HepG2 (cell line): ENCODE results near the gene RBM44. TPM values are rescaled to one million over a fixed set of nuclear protein-coding genes. Genes with fewer than 3 reads are reported as not detected.

Experiments
- ATAC-seq: fragments of 200-7000 bp; cut with Tn5 transposase; 3 replicates; pipeline ENCODE4 v1.9.1; 2020; ENCODE audit warnings: mild to moderate bottlenecking, moderate library complexity
- BruUV-seq: library from RNA; stranded (reverse); fragments of 400-500 nt; replicated peaks from 2 replicates; lab custom pipeline; 2021; lab: Mats Ljungman, UMichigan
- CTCF ChIA-PET: fragments of 300-600 bp; formaldehyde crosslinking; extraction: SDS; loops from one replicate; lab custom pipeline; 2021; ENCODE audit warnings: low total read pairs, inconsistent platforms, low intra/inter-chr PET ratio; lab: Yijun Ruan, JAX
- POLR2A ChIA-PET: fragments of 350-600 bp; sonication (Branson Sonifier 250); formaldehyde crosslinking; loops from one replicate; lab custom pipeline; 2020; ENCODE audit warnings: antibody characterized with exemption, inconsistent platforms; lab: Yijun Ruan, JAX
- DNase-seq: peaks from one replicate; pipeline ENCODE4 v3.0.0-alpha.2; 2015; ENCODE audit warnings: low spot score
- FAIRE-seq: peaks from 3 replicates; lab custom pipeline; 2011; peaks lifted over from hg19 to GRCh38; lab: Jason Lieb, UNC
- H2AFZ ChIP-seq: one replicate; pipeline ENCODE4 v1.6.1; 2011; ENCODE audit warnings: low read length, inconsistent platforms
- H3K27ac ChIP-seq: fragments of 300-600 bp; 3 replicates; pipeline ENCODE4 v1.8.0; 2011; ENCODE audit warnings: mixed run types, mild to moderate bottlenecking, mixed read lengths, low read length, inconsistent platforms; ENCODE audit not compliant: insufficient read depth; ENCODE audit errors: extremely low read length
- H3K27me3 ChIP-seq, 2 experiments: fragments of 200-600 bp in 1 of 2; 2 replicates in 1 of 2; 3 replicates in 1 of 2; pipeline versions ENCODE4 v1.6.0 to v1.8.0; 2011; ENCODE audit warnings: low read length in 2 of 2, mild to moderate bottlenecking in 2 of 2, moderate library complexity in 2 of 2, inconsistent platforms in 1 of 2; ENCODE audit not compliant: insufficient read depth in 2 of 2, control insufficient read depth in 1 of 2
- H3K36me3 ChIP-seq, 2 experiments: fragments of 200-600 bp in 1 of 2; replicated peaks in 1 of 2; 2 replicates in 1 of 2; 3 replicates in 1 of 2; pipeline versions ENCODE4 v1.5.1 to v1.8.0; 2011; ENCODE audit warnings: low read length in 2 of 2, inconsistent platforms in 1 of 2; ENCODE audit not compliant: insufficient read depth in 2 of 2, control insufficient read depth in 1 of 2
- H3K4me1 ChIP-seq: 2 replicates; pipeline ENCODE4 v1.5.1; 2012; ENCODE audit warnings: low read length, inconsistent platforms; ENCODE audit not compliant: insufficient read depth
- H3K4me2 ChIP-seq: 2 replicates; pipeline ENCODE4 v1.6.0; 2011; ENCODE audit warnings: low read depth, low read length, inconsistent platforms
- H3K4me3 ChIP-seq, 3 experiments: fragments of 200-600 bp in 1 of 3; sonication (generic), shearing (Covaris generic) in 1 of 3; replicated peaks in 1 of 3; 2 replicates each; pipeline ENCODE4 v1.5.1; 2011 to 2016; ENCODE audit warnings: low read length in 3 of 3, inconsistent platforms in 2 of 3, low read depth in 2 of 3, mild to moderate bottlenecking in 2 of 3, control low read depth in 1 of 3, mixed read lengths in 1 of 3; ENCODE audit not compliant: insufficient read depth in 1 of 3
- H3K79me2 ChIP-seq: one replicate; pipeline ENCODE4 v1.6.1; 2011; ENCODE audit warnings: low read length, inconsistent platforms; ENCODE audit not compliant: insufficient read depth
- H3K9ac ChIP-seq: 2 replicates; pipeline ENCODE4 v1.6.0; 2011; ENCODE audit warnings: mild to moderate bottlenecking, low read depth, low read length, inconsistent platforms; ENCODE audit not compliant: insufficient read depth
- H3K9me3 ChIP-seq: 2 replicates; pipeline ENCODE4 v1.5.1; 2012; ENCODE audit warnings: mild to moderate bottlenecking, low read length
- H4K20me1 ChIP-seq: 2 replicates; pipeline ENCODE4 v1.6.0; 2011; ENCODE audit warnings: inconsistent platforms, mild to moderate bottlenecking, low read length, moderate library complexity; ENCODE audit not compliant: insufficient read depth
- AHDC1 ChIP-seq: sonication (generic); formaldehyde crosslinking; IDR thresholded peaks from 2 replicates; pipeline ENCODE4 v1.5.1; 2020; ENCODE audit warnings: mild to moderate bottlenecking, missing genetic modification reagents, borderline replicate concordance
- CREM ChIP-seq, 2 experiments: sonication (generic) in 1 of 2; formaldehyde crosslinking in 1 of 2; IDR thresholded peaks; 2 replicates each; pipeline versions ENCODE4 v1.4.0 to v1.6.1; 2016 to 2020; ENCODE audit warnings: antibody characterized with exemption in 1 of 2, mild to moderate bottlenecking in 1 of 2, missing genetic modification reagents in 1 of 2
- FOXP1 ChIP-seq, 2 experiments: fragments of 450-650 bp in 1 of 2; IDR thresholded peaks; 2 replicates each; pipeline ENCODE4 v1.6.1; 2017 to 2018; ENCODE audit warnings: antibody characterized with exemption in 1 of 2
- NFE2 ChIP-seq: sonication (generic); formaldehyde crosslinking; IDR thresholded peaks from 2 replicates; pipeline ENCODE4 v1.4.0; 2020; ENCODE audit warnings: missing genetic modification reagents
- NR2F2 ChIP-seq: IDR thresholded peaks from 2 replicates; pipeline ENCODE4 v1.6.1; 2012; ENCODE audit warnings: low read depth, inconsistent platforms, borderline replicate concordance
- NR2F6 ChIP-seq, 2 experiments: IDR thresholded peaks; 2 replicates each; pipeline ENCODE4 v1.6.1; 2016; ENCODE audit warnings: antibody characterized with exemption in 1 of 2, mild to moderate bottlenecking in 1 of 2
- PTBP1 ChIP-seq: fragments of 200-400 bp; formaldehyde crosslinking; IDR thresholded peaks from 2 replicates; pipeline ENCODE4 v1.6.1; 2018; ENCODE audit warnings: low read length, low read depth; ENCODE audit not compliant: poor library complexity, severe bottlenecking
- RARA ChIP-seq: IDR thresholded peaks from 2 replicates; pipeline ENCODE4 v1.6.1; 2016; ENCODE audit warnings: missing genetic modification reagents, missing compliant biosample characterization
- RXRB ChIP-seq: IDR thresholded peaks from 2 replicates; pipeline ENCODE4 v1.6.1; 2016; ENCODE audit warnings: borderline replicate concordance, missing genetic modification reagents, missing compliant biosample characterization
- SAP130 ChIP-seq: IDR thresholded peaks from 2 replicates; pipeline ENCODE4 v1.6.1; 2016; ENCODE audit warnings: low read depth
- ZBTB38 ChIP-seq: sonication (generic); formaldehyde crosslinking; IDR thresholded peaks from 2 replicates; pipeline ENCODE4 v1.5.1; 2020; ENCODE audit warnings: mild to moderate bottlenecking, missing genetic modification reagents
- ZFP1 ChIP-seq: IDR thresholded peaks from 2 replicates; pipeline ENCODE4 v1.6.1; 2016
- ZNF550 ChIP-seq: sonication (generic); formaldehyde crosslinking; IDR thresholded peaks from 2 replicates; pipeline ENCODE4 v1.4.0; 2020; ENCODE audit warnings: mild to moderate bottlenecking, missing genetic modification reagents, borderline replicate concordance
- ZNF589 ChIP-seq: sonication (generic); formaldehyde crosslinking; conservative IDR thresholded peaks from 2 replicates; pipeline ENCODE4 v1.8.0; 2022; ENCODE audit warnings: mild to moderate bottlenecking, moderate library complexity, missing genetic modification reagents
- ZNF678 ChIP-seq: sonication (generic); formaldehyde crosslinking; IDR thresholded peaks from 2 replicates; pipeline ENCODE4 v1.4.0; 2020; ENCODE audit warnings: mild to moderate bottlenecking, missing genetic modification reagents
- ZSCAN30 ChIP-seq: sonication (generic); formaldehyde crosslinking; IDR thresholded peaks from 2 replicates; pipeline ENCODE4 v1.5.0; 2020; ENCODE audit warnings: mild to moderate bottlenecking, missing genetic modification reagents
- ZSCAN31 ChIP-seq: sonication (generic); formaldehyde crosslinking; IDR thresholded peaks from 2 replicates; pipeline ENCODE4 v1.5.0; 2020; ENCODE audit warnings: low read depth, mild to moderate bottlenecking, missing genetic modification reagents
- WGBS: methylation state at CpG from one replicate; pipeline ENCODE4 v1.1.6; 2017; ENCODE audit warnings: low lambda C conversion rate; 5-methylcytosine and 5-hydroxymethylcytosine counted together
- in situ Hi-C: cut with HindIII; loops from 2 replicates; pipeline ENCODE4 v1.10.0; 2017; ENCODE audit warnings: low pct_unique_long_range_greater_than_20kb; ENCODE audit not compliant: extremely low pct_ligation_motif_present
- intact Hi-C: fragments of 100-400 bp; cut with micrococcal nuclease; formaldehyde crosslinking; loops from one replicate; pipeline ENCODE4 v1.10.0; 2022; ENCODE audit not compliant: unreplicated experiment
- polyA plus RNA-seq, 8 experiments: library from polyadenylated mRNA; depleted of rRNA in 3 of 8; stranded (reverse) in 7 of 8; unstranded in 1 of 8; fragments of >200 nt; fragmentation: Illumina TruSeq in 4 of 8; extraction: Trizol in 4 of 8; gene quantifications; 2 replicates each; pipeline versions ENCODE4 v1.2.1 to v1.2.3, GENCODE V29; 2011 to 2016; ENCODE audit warnings: low read depth in 4 of 8, missing spikeins in 1 of 8, mixed read lengths in 1 of 8; ENCODE audit not compliant: insufficient read depth in 1 of 8
- total RNA-seq, 5 experiments: library from RNA; depleted of rRNA; stranded (reverse); fragments of >200 nt; fragmentation: Illumina TruSeq; extraction: Trizol; gene quantifications; 2 replicates each; pipeline ENCODE4 v1.2.3, GENCODE V29; 2016; ENCODE audit warnings: low read depth in 1 of 5
- TF ChIP-seq, protein P1 (sequence below): sonication (generic); formaldehyde crosslinking; IDR thresholded peaks from 2 replicates; pipeline ENCODE4 v1.8.1; 2022; ENCODE audit warnings: mild to moderate bottlenecking, missing genetic modification reagents
- TF ChIP-seq, protein P2 (sequence below): sonication (generic); formaldehyde crosslinking; IDR thresholded peaks from 2 replicates; pipeline ENCODE4 v1.4.0; 2020; ENCODE audit warnings: missing genetic modification reagents

The RBM44 gene
- total and polyA plus RNA-seq, 2 of the 13 experiments (the other 11 are each of a cell fraction or from before 2014, with no cell fraction given): 0.13 to 0.50 TPM

DNA sequence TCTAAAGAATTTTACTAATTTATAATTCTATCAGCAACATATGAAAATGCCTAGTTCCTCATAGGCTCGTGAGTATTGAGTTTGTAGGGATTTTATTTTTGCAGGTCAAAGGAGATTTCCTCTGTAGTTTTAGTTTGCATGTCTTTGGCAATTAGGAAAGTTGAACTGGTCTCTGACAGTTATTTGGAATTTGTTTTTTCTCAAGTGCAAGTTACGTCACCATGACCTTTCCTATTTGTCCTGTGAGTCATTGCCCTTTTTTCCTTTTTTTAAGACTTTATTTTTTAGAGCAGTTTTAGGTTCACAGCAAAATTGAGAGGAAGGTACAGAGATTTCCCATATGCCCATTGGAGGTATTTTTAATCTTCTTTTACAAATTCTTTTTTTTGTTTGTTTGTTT lies 89.8 kb downstream of the RBM44 start:
- Histone ChIP-seq H3K4me1 (peaks cover 24% of the 10 kb centered on the region; the same call in 1 of the 2 replicates), H3K27me3 (peaks cover 12 to 34% of the 10 kb centered on the region in 2 experiments), H3K36me3 (no peaks in the 10 kb centered on the region), H2AFZ (no peak overlapping the region), H4K20me1 (no peaks in the 10 kb centered on the region), H3K4me2 (no peak overlapping the region), H3K9me3 (no peaks in the 10 kb centered on the region), H3K9ac (no peak overlapping the region), H3K27ac (no peak overlapping the region), H3K79me2 (no peaks in the 10 kb centered on the region), H3K4me3 (no peak overlapping the region)
- no peak for ATAC-seq
- POLR2A ChIA-PET: no interaction called here
- in situ Hi-C loops: no loop called here
- BruUV-seq: no TSS peak
- peak; percentile 36 for DNase-seq
- intact Hi-C loops: no loop called here
- FAIRE-seq: no peak
- WGBS: 0% methylated on average over 2 of the region's 2 CpGs
- CTCF ChIA-PET: no interaction called here
- TF ChIP-seq NFE2 (CRISPR knock-in tag) (no peak), SAP130 (CRISPR knock-in tag) (0 out of 2 replicates have a peak, but pooled peaks have one; percentile 20), ZNF550 (CRISPR knock-in tag) (no peak), NR2F2 (peak; percentile 44; the same call in 1 of the 2 replicates), PTBP1 (no peak), NR2F6 (IDR thresholded peaks at IDR 0.05) (peak; percentile 86), NR2F6 (CRISPR knock-in tag; IDR thresholded peaks at IDR 0.05) (peak; percentile 86), ZSCAN31 (CRISPR knock-in tag) (no peak), ZNF678 (CRISPR knock-in tag) (no peak), ZBTB38 (no peak), ZNF589 (CRISPR knock-in tag) (no peak), FOXP1 (IDR thresholded peaks at IDR 0.05) (no peak), FOXP1 (CRISPR knock-in tag; IDR thresholded peaks at IDR 0.05) (no peak), CREM (IDR thresholded peaks at IDR 0.05) (0 out of 2 replicates have a peak, but pooled peaks have one; percentile 31), CREM (CRISPR knock-in tag; IDR thresholded peaks at IDR 0.05) (no peak), RXRB (CRISPR knock-in tag) (peak; percentile 44), ZSCAN30 (CRISPR knock-in tag) (no peak), AHDC1 (CRISPR knock-in tag) (peak; percentile 48; the same call in 1 of the 2 replicates), RARA (CRISPR knock-in tag) (peak; percentile 41; the same call in 1 of the 2 replicates), ZFP1 (no peak)
- TF ChIP-seq, protein P1, sequence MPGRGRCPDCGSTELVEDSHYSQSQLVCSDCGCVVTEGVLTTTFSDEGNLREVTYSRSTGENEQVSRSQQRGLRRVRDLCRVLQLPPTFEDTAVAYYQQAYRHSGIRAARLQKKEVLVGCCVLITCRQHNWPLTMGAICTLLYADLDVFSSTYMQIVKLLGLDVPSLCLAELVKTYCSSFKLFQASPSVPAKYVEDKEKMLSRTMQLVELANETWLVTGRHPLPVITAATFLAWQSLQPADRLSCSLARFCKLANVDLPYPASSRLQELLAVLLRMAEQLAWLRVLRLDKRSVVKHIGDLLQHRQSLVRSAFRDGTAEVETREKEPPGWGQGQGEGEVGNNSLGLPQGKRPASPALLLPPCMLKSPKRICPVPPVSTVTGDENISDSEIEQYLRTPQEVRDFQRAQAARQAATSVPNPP (CRISPR knock-in tag): no peak
- TF ChIP-seq, protein P2, sequence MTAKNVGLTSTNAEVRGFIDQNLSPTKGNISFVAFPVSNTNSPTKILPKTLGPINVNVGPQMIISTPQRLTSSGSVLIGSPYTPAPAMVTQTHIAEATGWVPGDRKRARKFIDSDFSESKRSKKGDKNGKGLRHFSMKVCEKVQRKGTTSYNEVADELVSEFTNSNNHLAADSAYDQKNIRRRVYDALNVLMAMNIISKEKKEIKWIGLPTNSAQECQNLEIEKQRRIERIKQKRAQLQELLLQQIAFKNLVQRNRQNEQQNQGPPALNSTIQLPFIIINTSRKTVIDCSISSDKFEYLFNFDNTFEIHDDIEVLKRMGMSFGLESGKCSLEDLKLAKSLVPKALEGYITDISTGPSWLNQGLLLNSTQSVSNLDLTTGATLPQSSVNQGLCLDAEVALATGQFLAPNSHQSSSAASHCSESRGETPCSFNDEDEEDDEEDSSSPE (CRISPR knock-in tag): no peak
